ENCODE data around the gene EXT2. TPM values are rescaled to one million over a fixed set of nuclear protein-coding genes. Genes with fewer than 3 reads are reported as not detected.

EXT2 gene
- total RNA-seq, 1 experiment from 2014 or later: 42.9 TPM

- no peaks in the 10 kb centered on the region for H3K79me1 ChIP-seq (ENCODE audit: insufficient read depth, low read depth, low read length, poor library complexity, severe bottlenecking)
- H3K27ac ChIP-seq (ENCODE audit: insufficient read length, low read depth, low read length): no peak overlapping the region
- no peaks in the 10 kb centered on the region for H4K20me1 ChIP-seq (ENCODE audit: control insufficient read depth, insufficient read depth, insufficient read length)
Observed at GRCh38 chr11:44237156-44237555, 141.7 kb downstream of the EXT2 start.

More at GRCh38 chr11:44237156-44237555, 141.7 kb downstream of the EXT2 start:
- Histone ChIP-seq H3K4ac (ENCODE audit: low read depth, low read length) (no peak overlapping the region), H3K4me2 (ENCODE audit: insufficient read depth, insufficient read length, low read length) (no peak overlapping the region), H3K79me2 (ENCODE audit: insufficient read depth, low read length) (no peaks in the 10 kb centered on the region), H4K8ac (replicated peaks; ENCODE audit: insufficient read length, low read depth, low read length) (no peak overlapping the region), H2BK20ac (ENCODE audit: low read depth, low read length, poor library complexity, severe bottlenecking) (no peak overlapping the region), H3K27me3 (ENCODE audit: insufficient read depth, low read length) (no peaks in the 10 kb centered on the region), H2BK5ac (ENCODE audit: insufficient read length, low read length) (no peak overlapping the region), H3K56ac (ENCODE audit: insufficient read length, low read depth, low read length) (no peak overlapping the region), H4K5ac (ENCODE audit: insufficient read length, low read depth, low read length) (no peak overlapping the region), H4K91ac (ENCODE audit: insufficient read length, low read depth, low read length) (no peak overlapping the region), H3K23ac (ENCODE audit: insufficient read length, low read depth, low read length) (no peak overlapping the region), H2BK120ac (ENCODE audit: low read depth, low read length, poor library complexity, severe bottlenecking) (no peak overlapping the region), H3T11ph (ENCODE audit: low read length) (no peak overlapping the region), H2BK12ac (ENCODE audit: insufficient read length, low read depth, low read length) (no peak overlapping the region), H3K18ac (ENCODE audit: insufficient read length, low read depth, low read length) (no peak overlapping the region), H2AK5ac (ENCODE audit: insufficient read length, low read length) (no peak overlapping the region), H2BK15ac (ENCODE audit: low read depth, low read length) (no peak overlapping the region), H2AFZ (ENCODE audit: low read length) (no peak overlapping the region), H3K14ac (ENCODE audit: insufficient read depth, low read length) (no peak overlapping the region), H3K4me1 (ENCODE audit: insufficient read depth, low read length) (no peaks in the 10 kb centered on the region), H3K9ac (ENCODE audit: extremely low read depth, insufficient read length, low read length) (no peak overlapping the region), H3K23me2 (ENCODE audit: insufficient read length, low read depth, low read length, poor library complexity, severe bottlenecking) (no peaks in the 10 kb centered on the region), H3K9me3 (ENCODE audit: control insufficient read depth, low read depth, low read length) (no peaks in the 10 kb centered on the region)
- DNase-seq: no peak
- no peak overlapping the region for H3K4me3 Mint-ChIP-seq
- peaks cover 8 to 12% of the 10 kb centered on the region in 2 experiments for H3K4me1 Mint-ChIP-seq
- H3K36me3 Mint-ChIP-seq (ENCODE audit: insufficient read depth in 1 of 3, low read depth in 3 of 3): peaks cover 10 to 24% (median 16%) of the 10 kb centered on the region in 3 experiments; a peak in 6 of 7 replicates
- H3K27me3 Mint-ChIP-seq (ENCODE audit: low read depth): no peaks in the 10 kb centered on the region
- no peaks in the 10 kb centered on the region for H3K9me3 Mint-ChIP-seq
- WGBS (ENCODE audit: extremely low coverage, insufficient read length, low lambda C conversion rate): no CpG with 5 or more reads among the region's 1 CpG
- no peak overlapping the region for H3K27ac Mint-ChIP-seq
- TF ChIP-seq, protein P1, sequence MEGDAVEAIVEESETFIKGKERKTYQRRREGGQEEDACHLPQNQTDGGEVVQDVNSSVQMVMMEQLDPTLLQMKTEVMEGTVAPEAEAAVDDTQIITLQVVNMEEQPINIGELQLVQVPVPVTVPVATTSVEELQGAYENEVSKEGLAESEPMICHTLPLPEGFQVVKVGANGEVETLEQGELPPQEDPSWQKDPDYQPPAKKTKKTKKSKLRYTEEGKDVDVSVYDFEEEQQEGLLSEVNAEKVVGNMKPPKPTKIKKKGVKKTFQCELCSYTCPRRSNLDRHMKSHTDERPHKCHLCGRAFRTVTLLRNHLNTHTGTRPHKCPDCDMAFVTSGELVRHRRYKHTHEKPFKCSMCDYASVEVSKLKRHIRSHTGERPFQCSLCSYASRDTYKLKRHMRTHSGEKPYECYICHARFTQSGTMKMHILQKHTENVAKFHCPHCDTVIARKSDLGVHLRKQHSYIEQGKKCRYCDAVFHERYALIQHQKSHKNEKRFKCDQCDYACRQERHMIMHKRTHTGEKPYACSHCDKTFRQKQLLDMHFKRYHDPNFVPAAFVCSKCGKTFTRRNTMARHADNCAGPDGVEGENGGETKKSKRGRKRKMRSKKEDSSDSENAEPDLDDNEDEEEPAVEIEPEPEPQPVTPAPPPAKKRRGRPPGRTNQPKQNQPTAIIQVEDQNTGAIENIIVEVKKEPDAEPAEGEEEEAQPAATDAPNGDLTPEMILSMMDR (conservative IDR thresholded peaks at IDR 0.05): no peak
